Right lobe of liver (tissue), 6 donors: ENCODE results near the gene SPTBN5. TPM values are rescaled to one million over a fixed set of nuclear protein-coding genes. Genes with fewer than 3 reads are reported as not detected.

ENCODE experiments used
- ATAC-seq, 4 donors: fragments of 200-7000 bp; cut with Tn5 transposase; one replicate each; pipeline ENCODE4 v1.9.1; 2020; ENCODE audit warnings: mild to moderate bottlenecking in 4 of 4, moderate library complexity in 4 of 4
- DNase-seq, 3 donors: peaks; one replicate each; pipeline ENCODE4 v3.0.0-alpha.2; 2020
- H3K27ac ChIP-seq, 3 donors: fragments of 200-600 bp; one replicate each; pipeline ENCODE4 v1.8.0; 2022
- H3K27me3 ChIP-seq, 2 donors: fragments of 200-600 bp; one replicate each; pipeline ENCODE4 v1.8.0; 2022
- H3K36me3 ChIP-seq, 4 donors: fragments of 200-600 bp; sonication (generic) in 1 of 4; one replicate each; pipeline versions ENCODE4 v1.5.1 to v1.8.0; 2017 to 2022; ENCODE audit warnings: control low read depth in 1 of 4
- H3K4me1 ChIP-seq, 4 donors: fragments of 200-600 bp; sonication (generic) in 1 of 4; one replicate each; pipeline versions ENCODE4 v1.5.1 to v1.8.0; 2017 to 2022; ENCODE audit warnings: control low read depth in 1 of 4
- H3K4me3 ChIP-seq, 3 donors: fragments of 200-600 bp; one replicate each; pipeline ENCODE4 v1.8.0; 2022
- H3K9me3 ChIP-seq, 4 donors: fragments of 200-600 bp; sonication (generic) in 1 of 4; one replicate each; pipeline versions ENCODE4 v1.5.1 to v1.8.0; 2017 to 2022; ENCODE audit warnings: control low read depth in 1 of 4
- CTCF ChIP-seq, 4 donors: fragments of 200-600 bp in 3 of 4; fragments of 450-650 bp in 1 of 4; IDR thresholded peaks; one replicate each; pipeline versions ENCODE4 v1.5.1 to v1.8.0; 2016 to 2022; ENCODE audit warnings: antibody characterized with exemption in 4 of 4, mild to moderate bottlenecking in 2 of 4
- POLR2A ChIP-seq: fragments of 450-650 bp; IDR thresholded peaks from one replicate; pipeline ENCODE4 v1.6.1; 2017; ENCODE audit warnings: antibody characterized with exemption, mild to moderate bottlenecking
- WGBS: methylation state at CpG from one replicate; pipeline ENCODE4 v1.1.6; 2018; ENCODE audit warnings: low coverage, low lambda C conversion rate; ENCODE audit not compliant: insufficient coverage; ENCODE audit errors: missing lambda C conversion rate; 5-methylcytosine and 5-hydroxymethylcytosine counted together
- intact Hi-C, 2 donors: fragments of 100-400 bp; cut with DNase I; formaldehyde crosslinking; loops; one replicate each; pipeline versions ENCODE4 v1.11.2 to v1.14.1; 2022
- total RNA-seq, 6 experiments: library from RNA; depleted of rRNA in 2 of 6; stranded (reverse); fragments of >200 nt in 2 of 6; fragmentation: NEBNext Ultra II Directional in 3 of 6; extraction: Animal tissue kit (Norgen Biotek cat#: 25700) in 3 of 6; gene quantifications; one replicate each; pipeline versions ENCODE4 v1.1.0 to v1.2.4, GENCODE V29; 2016 to 2023
- donor health status: DM: no; HTN: yes; CAD: no.
- donor health status: DM: no; HTN: no; CAD: no.
- donor health status: DM: no; HTN: no; CAD: no.
- donor health status: DM: no; HTN: yes; CAD: no.
- donor health status: DM: no; HTN: yes; CAD: no.

SPTBN5 gene
- total RNA-seq, 6 experiments from 2014 or later: 0.06 to 3.2 (median 0.81) TPM

GRCh38 chr15:41891946-41892345, 1.9 kb downstream of the SPTBN5 start:
- no peak overlapping the region for H3K27ac ChIP-seq
- H3K4me3 ChIP-seq: no peak overlapping the region
- ATAC-seq (no peak), DNase-seq (peak in 1 of 3 donors; percentile 46)
- no peaks in the 10 kb centered on the region for H3K27me3 ChIP-seq
- peaks cover 0 to 23% (median 2%) of the 10 kb centered on the region in 4 donors for H3K4me1 ChIP-seq
- TF ChIP-seq CTCF (IDR thresholded peaks at IDR 0.05) (no peak), POLR2A (no peak)
- H3K36me3 ChIP-seq: no peaks in the 10 kb centered on the region
- intact Hi-C loops: no loop called here
- H3K9me3 ChIP-seq: no peaks in the 10 kb centered on the region
- 86% methylated on average over 1 of the region's 3 CpGs for WGBS

- H3K27ac ChIP-seq: no peak overlapping the region
- H3K36me3 ChIP-seq: no peaks in the 10 kb centered on the region
- H3K4me1 ChIP-seq: peaks cover 0 to 23% (median 2%) of the 10 kb centered on the region in 4 donors
- WGBS: 95% methylated on average over 6 of the region's 6 CpGs
- no peaks in the 10 kb centered on the region for H3K9me3 ChIP-seq
- DNase-seq (peak in 1 of 3 donors; percentile 10), ATAC-seq (no peak)
- TF ChIP-seq CTCF (IDR thresholded peaks at IDR 0.05): no peak
- TF ChIP-seq POLR2A: no peak
- intact Hi-C loops: no loop called here
- H3K27me3 ChIP-seq: no peaks in the 10 kb centered on the region
- no peak overlapping the region for H3K4me3 ChIP-seq
Observed at GRCh38 chr15:41891226-41891625, 2.6 kb downstream of the SPTBN5 start.

GRCh38 chr15:41890050-41890690, 3.7 kb downstream of the SPTBN5 start:
- TF ChIP-seq POLR2A (no peak), CTCF (IDR thresholded peaks at IDR 0.05) (no peak)
- no CpG with 5 or more reads among the region's 6 CpGs for WGBS
- Histone ChIP-seq H3K4me1 (peaks cover 0 to 26% (median 2%) of the 10 kb centered on the region in 4 donors), H3K36me3 (no peaks in the 10 kb centered on the region), H3K27ac (no peak overlapping the region), H3K9me3 (no peaks in the 10 kb centered on the region), H3K4me3 (no peak overlapping the region), H3K27me3 (no peaks in the 10 kb centered on the region)
- intact Hi-C loops: no loop called here
- ATAC-seq (no peak), DNase-seq (no peak)

- no peak for TF ChIP-seq POLR2A
- no peak for TF ChIP-seq CTCF (IDR thresholded peaks at IDR 0.05)
- no peaks in the 10 kb centered on the region for H3K9me3 ChIP-seq
- intact Hi-C loops: no loop called here
- 80% methylated on average over 1 of the region's 7 CpGs for WGBS
- DNase-seq (no peak), ATAC-seq (no peak)
- no peaks in the 10 kb centered on the region for H3K27me3 ChIP-seq
- no peak overlapping the region for H3K4me3 ChIP-seq
- peaks cover 0 to 29% (median 8%) of the 10 kb centered on the region in 4 donors for H3K4me1 ChIP-seq
- no peak overlapping the region for H3K27ac ChIP-seq
- no peaks in the 10 kb centered on the region for H3K36me3 ChIP-seq
Observed at GRCh38 chr15:41888662-41889253, 5.1 kb downstream of the SPTBN5 start.
